Measurements from ENCODE around the gene SDSL.

GRCh38 chr12:113443030-113443539 is 20.9 kb downstream of the SDSL start:
- TF ChIP-seq POLR2A (IDR thresholded peaks at IDR 0.05) (no peak), CTCF (IDR thresholded peaks at IDR 0.05) (no peak)

All from esophagus squamous epithelium (tissue), 4 donors.